GM21528 (cell line): ENCODE measurements around the gene WNT9B.

Source experiments
- ATAC-seq: cut with Tn5 transposase; IDR thresholded peaks from one replicate; pipeline ENCODE4 v1.9.1; 2021; ENCODE audit warnings: mild to moderate bottlenecking, moderate library complexity; ENCODE audit not compliant: unreplicated experiment, low FRiP score

The WNT9B gene

GRCh38 chr17:46878055-46878454 lies 26.7 kb downstream of the WNT9B start:
- ATAC-seq, result no peak

DNA sequence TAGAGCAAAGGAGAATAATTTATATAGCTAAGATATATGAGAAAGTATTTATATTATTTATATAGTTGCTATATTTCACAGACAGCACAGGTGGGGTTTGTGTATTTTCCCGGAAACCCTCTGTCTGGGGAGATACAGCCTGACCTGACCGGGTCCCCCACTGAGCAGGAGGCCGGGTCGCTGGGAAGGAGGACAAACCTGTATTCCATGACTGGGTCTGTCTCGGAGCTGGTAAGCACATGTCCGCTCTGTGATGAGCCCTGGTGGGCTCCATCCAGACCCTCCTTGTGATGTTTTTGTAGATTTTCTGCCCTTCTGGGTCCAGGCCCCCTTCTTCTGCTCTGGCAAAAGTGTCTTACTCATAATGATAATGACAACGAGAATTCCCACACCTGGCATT lies 27.7 kb downstream of the WNT9B start:
- ATAC-seq, result no peak

GRCh38 chr17:46881015-46881414 lies 29.6 kb downstream of the WNT9B start:
- no peak for ATAC-seq

DNA sequence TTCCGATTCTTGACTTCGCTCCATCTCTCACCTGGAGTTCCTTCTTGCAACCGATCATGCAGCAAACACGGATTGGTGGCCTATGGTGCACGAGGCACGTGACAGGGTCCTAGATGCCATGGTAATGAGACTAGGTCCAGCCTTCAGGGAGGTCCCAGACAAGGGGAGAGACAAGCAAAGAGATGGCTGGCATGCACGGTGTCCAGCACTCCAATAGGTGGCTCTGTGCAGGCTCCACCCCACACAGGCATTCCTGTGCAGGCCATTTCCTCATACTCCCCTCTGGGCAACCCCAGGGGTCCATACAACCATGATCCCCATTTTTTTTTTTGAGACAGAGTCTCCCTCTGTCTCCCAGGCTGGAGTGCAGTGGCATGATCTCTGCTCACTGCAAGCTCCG lies 31.3 kb downstream of the WNT9B start:
- no peak for ATAC-seq

DNA sequence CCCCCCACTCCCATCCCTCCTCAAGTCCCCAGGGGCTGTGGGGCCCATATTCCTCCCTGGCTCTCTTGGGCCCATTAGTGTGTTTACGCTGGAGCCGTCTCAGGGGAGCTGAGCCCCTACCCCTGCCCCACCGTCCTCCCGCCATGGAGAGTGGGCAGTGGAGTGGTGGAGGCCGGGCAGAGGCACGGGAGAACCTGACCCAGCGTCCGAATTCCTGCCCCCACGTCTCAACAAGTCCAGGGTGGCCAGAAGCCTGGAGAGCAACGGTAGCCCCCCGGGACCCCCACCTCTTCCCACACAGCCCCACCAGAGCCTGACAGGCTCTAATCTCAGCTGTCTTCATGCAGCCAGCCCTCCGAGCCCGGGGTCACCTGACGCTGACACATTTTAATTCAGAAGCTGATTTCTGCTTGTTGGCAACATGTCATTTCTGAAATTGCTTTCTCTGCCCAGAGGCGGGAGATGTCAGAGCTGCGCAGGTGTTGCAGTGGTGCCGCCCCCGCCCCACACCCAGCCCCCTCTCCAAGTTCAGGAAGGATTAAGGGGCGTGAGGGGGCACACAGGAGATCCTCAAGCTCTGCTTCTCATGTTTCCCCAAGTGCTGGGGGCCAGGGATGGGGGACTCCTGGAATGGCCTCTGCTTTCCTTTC lies 32.6 kb downstream of the WNT9B start:
- ATAC-seq, result no peak

DNA sequence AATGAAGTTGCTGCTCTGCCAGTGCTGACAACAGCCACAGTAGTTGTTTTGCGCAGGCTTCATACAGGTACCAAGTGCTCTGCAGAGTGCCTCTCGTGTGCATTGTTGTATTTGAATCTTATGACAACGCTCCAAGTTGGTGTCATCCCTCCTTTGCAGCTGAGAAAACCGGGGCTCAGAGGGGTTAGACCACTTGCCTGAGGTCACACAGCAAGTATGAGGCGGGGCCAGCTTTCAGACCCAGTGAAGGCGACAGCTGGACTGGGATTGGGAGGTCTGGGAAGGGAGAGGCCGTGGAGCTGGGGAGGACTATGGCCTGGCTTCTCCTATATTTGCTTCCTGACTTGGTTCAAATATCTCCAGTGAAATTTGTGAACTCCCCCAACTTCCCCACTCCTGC lies 33.2 kb downstream of the WNT9B start:
- no peak for ATAC-seq

DNA sequence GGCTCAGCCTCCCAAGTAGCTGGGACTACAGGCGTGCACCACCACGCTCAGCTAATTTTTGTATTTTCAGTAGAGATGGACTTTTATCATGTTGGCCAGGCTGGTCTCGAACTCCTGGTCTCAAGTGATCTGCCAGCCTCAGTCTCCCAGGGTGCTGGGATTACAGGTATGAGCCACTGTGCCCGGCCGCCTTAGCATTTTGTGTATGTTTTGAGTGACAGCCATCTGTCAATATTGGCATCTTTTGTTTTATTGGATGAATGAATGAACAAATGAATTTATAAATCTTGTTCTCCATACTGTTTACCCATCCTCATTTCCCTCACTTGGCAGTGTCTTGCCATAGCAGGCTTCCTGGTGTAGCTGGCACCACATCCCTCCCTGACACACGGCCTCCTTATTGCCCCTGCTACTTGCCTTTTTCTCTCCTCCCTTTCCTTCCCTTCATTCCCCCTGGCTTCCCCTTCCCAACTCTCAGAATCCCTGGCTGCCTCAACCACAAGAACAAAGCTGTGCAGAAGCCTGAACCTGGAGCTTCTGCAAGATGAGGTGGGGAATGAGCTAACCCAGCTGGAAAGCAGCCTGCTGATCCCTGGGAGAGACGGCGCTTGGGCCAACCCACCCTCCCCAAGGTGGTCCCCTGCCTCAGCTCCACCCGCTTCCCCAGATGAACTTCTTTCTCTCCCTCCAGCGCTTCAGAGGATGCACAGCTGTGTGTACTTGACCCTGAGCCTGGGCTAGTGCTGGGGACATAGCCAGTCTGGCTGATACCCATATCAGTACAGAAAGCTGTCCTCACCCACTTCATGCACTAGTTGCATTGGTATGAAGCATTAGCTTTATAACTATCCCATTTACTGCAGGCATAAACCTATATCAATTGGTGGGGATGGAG lies 34.3 kb downstream of the WNT9B start:
- ATAC-seq, result no peak

DNA sequence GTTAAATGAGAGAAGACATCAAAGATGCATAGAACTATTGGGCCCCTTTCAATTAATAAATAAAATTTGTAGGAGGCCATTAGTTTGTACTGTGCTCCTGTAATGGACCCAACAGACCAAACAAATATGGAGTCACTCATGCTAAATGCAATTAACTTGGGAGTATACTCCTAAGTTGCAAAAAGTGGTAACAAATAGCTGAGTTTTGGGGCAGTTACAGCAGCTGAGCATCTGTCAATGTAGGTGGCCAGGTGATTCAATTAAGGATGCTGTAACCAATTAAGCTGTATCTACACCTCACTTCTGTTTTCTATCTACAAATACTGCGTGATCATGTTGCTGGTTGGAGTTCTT lies 34.9 kb downstream of the WNT9B start:
- ATAC-seq, result no peak

DNA sequence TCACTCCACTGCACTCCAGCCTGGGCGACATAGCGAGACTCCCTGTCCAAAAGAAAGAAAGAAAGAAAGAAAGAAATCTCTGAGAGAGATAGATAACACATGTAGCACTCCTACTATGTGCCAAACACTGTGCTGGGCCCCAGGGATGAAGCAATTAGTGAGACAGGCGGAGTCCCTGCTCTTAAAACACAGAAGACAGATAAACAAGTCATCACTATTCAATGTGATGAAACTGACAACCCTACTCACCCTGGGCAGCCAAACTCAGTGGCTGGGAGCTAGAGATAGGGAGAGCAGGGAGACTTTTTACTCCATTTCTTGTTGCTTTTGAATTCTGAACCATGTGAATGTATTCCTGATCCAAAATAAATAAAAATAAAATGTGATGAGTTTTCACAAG lies 36.3 kb downstream of the WNT9B start:
- ATAC-seq, result no peak

GRCh38 chr17:46888727-46889126 lies 37.3 kb downstream of the WNT9B start:
- no peak for ATAC-seq

DNA sequence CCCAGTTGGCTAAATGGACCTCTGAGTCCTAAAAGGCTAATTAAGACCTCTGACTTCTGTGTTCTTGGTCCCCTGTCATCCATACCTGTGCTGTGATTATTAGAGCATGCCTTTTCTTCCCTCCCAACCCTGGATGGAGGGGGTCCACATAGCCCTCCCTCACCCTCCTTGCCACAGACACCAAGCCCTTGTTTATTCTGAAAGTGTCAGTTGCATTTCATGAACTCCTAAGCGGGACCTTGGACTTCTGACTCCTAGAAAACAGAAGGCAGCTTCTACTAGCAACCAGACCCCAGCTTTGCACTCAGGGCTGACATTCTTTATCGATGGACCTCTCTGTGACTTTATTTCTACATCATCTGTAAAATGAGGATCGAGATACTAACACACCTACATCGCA lies 38.1 kb downstream of the WNT9B start:
- ATAC-seq, result no peak

- ATAC-seq, result no peak
Observed at GRCh38 chr17:46889992-46890564, 38.7 kb downstream of the WNT9B start.

DNA sequence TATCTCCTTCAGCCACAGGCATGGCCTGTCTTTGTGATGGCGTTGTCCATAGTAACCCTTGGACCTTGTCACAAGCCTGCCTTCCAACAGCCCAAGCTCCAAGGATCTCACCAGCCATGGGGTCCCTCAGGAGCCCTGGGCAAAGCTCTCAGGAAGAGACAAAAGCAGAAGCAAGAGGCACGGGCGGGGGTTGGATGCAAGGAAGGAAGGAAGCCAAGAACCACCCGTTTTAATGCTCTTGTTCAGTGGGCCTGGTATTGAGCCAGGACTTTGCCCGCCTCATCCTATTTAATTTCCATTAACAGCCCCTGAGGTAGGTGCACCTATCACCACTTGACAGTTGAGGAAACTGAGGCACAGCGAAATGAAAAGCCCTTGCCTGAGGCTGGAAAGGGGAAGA lies 39.3 kb downstream of the WNT9B start:
- no peak for ATAC-seq

- ATAC-seq, result no peak
Observed at GRCh38 chr17:46892192-46892703, 40.9 kb downstream of the WNT9B start.

DNA sequence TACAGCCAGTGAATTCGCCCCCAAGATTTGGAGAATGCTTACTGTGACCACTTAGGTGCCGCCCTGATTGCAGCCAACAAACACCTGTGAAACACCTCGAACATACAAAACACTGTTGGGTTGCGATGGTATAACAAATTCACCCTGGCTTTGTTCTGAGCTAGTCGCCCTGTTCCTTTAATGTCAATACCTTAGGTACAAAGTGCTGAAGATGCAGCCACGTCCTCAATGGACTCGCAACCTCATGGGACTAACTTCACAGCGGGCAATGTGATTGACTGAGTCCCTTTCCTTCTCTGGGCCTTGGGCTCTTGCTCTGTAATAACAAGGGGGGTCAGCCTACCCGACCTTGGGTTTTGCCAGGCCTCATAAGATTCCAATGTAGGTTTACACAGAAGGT lies 42.6 kb downstream of the WNT9B start:
- ATAC-seq, result no peak

DNA sequence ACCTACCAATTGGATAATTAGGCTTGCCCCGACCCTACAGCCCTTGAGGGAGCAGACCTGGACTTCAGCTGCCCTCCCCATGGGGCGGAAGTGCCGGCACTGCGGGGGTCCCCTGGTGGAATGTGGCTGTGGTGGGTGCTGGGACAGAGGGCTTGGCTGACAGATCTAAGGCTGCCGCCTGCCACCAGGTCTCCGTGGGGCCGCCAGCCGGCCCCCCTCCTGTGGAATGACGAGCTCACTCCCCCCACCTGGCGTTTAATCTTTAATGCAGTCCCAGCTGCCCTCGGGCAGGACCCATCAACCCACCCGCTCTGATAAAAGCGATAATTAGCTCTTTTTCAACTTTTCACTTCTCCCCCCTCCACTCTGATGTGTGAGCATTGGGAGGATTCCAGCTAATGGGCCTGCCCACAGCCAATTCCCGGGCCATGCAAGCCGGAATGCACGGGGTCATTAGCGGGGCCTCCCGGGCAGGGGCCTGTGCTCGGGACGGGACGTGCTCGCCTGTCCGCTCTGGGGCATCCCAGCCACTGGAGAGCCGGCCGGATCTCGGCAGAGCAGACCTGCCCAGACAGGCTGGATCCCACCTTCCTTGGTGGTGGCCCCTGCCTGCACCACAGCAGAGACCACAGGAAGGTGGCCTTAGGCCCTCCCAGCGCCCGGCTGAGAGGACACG lies 43.2 kb downstream of the WNT9B start:
- no peak for ATAC-seq

GRCh38 chr17:46895171-46895570 lies 43.8 kb downstream of the WNT9B start:
- no peak for ATAC-seq

GRCh38 chr17:46896991-46897390 lies 45.6 kb downstream of the WNT9B start:
- ATAC-seq, result no peak

DNA sequence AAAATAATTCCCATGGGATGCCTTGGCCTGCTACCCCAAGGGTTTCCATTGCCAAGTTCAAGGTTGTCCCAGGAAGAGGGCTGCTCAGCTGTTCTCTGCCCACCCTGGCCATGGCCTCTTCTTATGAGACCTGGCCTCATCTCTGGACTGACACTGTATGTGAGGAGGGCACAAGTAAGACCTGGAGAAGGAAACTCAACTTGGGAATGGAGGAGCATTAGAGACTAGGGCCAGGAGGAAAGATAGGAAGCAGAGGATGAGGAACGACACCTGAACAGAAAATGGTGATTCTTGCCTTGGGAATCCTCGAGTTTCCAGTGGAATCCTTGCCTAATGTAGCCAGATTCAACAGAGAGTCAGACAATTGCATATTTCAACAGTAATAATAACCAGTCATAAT lies 47.0 kb downstream of the WNT9B start:
- ATAC-seq, result no peak

DNA sequence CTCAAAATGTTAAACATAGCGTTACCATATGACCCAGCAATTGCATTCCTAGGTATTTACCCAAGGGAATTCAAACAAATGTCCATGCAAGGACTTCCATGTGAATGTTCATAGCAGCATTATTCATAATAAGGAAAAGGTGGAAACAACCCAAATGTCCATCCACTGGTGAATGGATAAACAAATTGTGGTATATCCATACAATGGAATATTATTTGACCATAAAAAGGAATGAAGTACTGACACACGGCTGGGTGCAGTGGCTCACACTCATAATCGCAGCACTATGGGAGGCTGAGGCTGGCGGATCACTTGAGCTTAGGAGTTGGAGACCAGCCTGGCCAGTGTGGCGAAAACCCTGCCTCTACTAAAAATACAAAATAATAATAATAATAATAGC lies 47.5 kb downstream of the WNT9B start:
- ATAC-seq, result no peak

DNA sequence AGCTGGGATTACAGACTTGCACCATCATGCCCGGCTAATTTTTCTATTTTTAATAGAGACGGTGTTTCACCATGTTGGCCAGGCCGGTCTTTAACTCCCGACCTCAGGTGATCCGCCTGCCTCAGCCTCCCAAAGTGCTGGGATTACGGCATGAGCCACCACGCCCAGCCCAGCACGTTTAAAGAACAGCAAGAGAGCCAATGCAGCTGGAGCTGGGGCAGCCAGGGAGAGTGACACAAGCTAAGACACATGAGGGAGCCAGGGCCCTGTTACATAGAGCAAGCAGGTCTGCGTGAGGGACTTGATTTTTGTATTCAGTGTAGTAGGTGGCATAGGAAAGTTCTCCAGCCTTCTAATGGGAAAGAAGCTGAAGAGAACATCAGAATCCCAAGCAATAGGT lies 49.9 kb downstream of the WNT9B start:
- no peak for ATAC-seq
